K562 (cell line): ENCODE measurements around the gene TMCO4. TPM values are rescaled to one million over a fixed set of nuclear protein-coding genes. Genes with fewer than 3 reads are reported as not detected.

Experiments used
- ATAC-seq: fragments of 200-7000 bp; cut with Tn5 transposase; 3 replicates; pipeline ENCODE4 v1.9.1; 2020; ENCODE audit warnings: moderate library complexity
- BruUV-seq: library from RNA; stranded (reverse); fragments of 400-500 nt; replicated peaks from 2 replicates; lab custom pipeline; 2021; lab: Mats Ljungman, UMichigan
- CTCF ChIA-PET: fragments of 300-600 bp; formaldehyde crosslinking; extraction: SDS; loops from one replicate; lab custom pipeline; 2021; ENCODE audit warnings: low intra/inter-chr PET ratio; lab: Yijun Ruan, JAX
- POLR2A ChIA-PET: fragments of 300-600, 350-650 bp; sonication (Branson Sonifier 250); formaldehyde crosslinking; extraction: SDS; loops from one replicate; lab custom pipeline; 2021; ENCODE audit warnings: antibody characterized with exemption, inconsistent platforms; lab: Yijun Ruan, JAX
- DNase-seq, 4 experiments: peaks; one replicate each; pipeline versions ENCODE4 v3.0.0 to v3.0.0-alpha.2; 2011 to 2018; ENCODE audit warnings: low spot score in 3 of 4, mixed read lengths in 3 of 4; ENCODE audit errors: extremely low read depth in 1 of 4
- FAIRE-seq: peaks from 2 replicates; lab custom pipeline; 2011; peaks lifted over from hg19 to GRCh38; lab: Jason Lieb, UNC
- H2AFZ ChIP-seq: 2 replicates; pipeline ENCODE4 v1.6.0; 2011; ENCODE audit warnings: low read depth, low read length, control low read depth, inconsistent platforms
- H3K27ac ChIP-seq: fragments of 200-600 bp; 3 replicates; pipeline ENCODE4 v1.8.0; 2011; ENCODE audit warnings: low read depth, mild to moderate bottlenecking, control low read depth, inconsistent platforms, low read length, moderate library complexity, mixed read lengths; ENCODE audit errors: extremely low read depth
- H3K27me3 ChIP-seq, 2 experiments: fragments of 300-600 bp in 1 of 2; 2 replicates in 1 of 2; 3 replicates in 1 of 2; pipeline versions ENCODE4 v1.6.0 to v1.8.0; 2011; ENCODE audit warnings: inconsistent platforms in 2 of 2, low read length in 2 of 2, mild to moderate bottlenecking in 1 of 2, mixed read lengths in 1 of 2, moderate library complexity in 1 of 2; ENCODE audit not compliant: control insufficient read depth in 2 of 2, insufficient read depth in 2 of 2
- H3K36me3 ChIP-seq: fragments of 300-600 bp; 3 replicates; pipeline ENCODE4 v1.8.0; 2011; ENCODE audit warnings: mild to moderate bottlenecking, low read length, inconsistent platforms; ENCODE audit not compliant: control insufficient read depth, insufficient read depth
- H3K4me1 ChIP-seq, 2 experiments: fragments of 200-600 bp in 1 of 2; replicated peaks in 1 of 2; 2 replicates in 1 of 2; 3 replicates in 1 of 2; pipeline versions ENCODE4 v1.5.1 to v1.8.0; 2011; ENCODE audit warnings: inconsistent platforms in 2 of 2, low read length in 2 of 2, mild to moderate bottlenecking in 1 of 2, mixed read lengths in 1 of 2, moderate library complexity in 1 of 2; ENCODE audit not compliant: control insufficient read depth in 2 of 2, insufficient read depth in 2 of 2
- H3K4me2 ChIP-seq: 2 replicates; pipeline ENCODE4 v1.6.1; 2011; ENCODE audit warnings: low read length, control low read depth, inconsistent platforms, mixed read lengths; ENCODE audit not compliant: insufficient read depth
- H3K4me3 ChIP-seq: fragments of 200-600 bp; sonication (generic), shearing (Covaris generic); 2 replicates; pipeline ENCODE4 v1.5.1; 2016; ENCODE audit warnings: control low read depth, inconsistent platforms
- H3K79me2 ChIP-seq: fragments of 200-600 bp; 3 replicates; pipeline ENCODE4 v1.8.0; 2011; ENCODE audit warnings: low read length, inconsistent platforms; ENCODE audit not compliant: control insufficient read depth, insufficient read depth
- H3K9ac ChIP-seq, 2 experiments: 2 replicates each; pipeline versions ENCODE4 v1.6.0 to v1.6.1; 2011; ENCODE audit warnings: low read depth in 2 of 2, low read length in 2 of 2, control low read depth in 1 of 2, inconsistent platforms in 1 of 2, mild to moderate bottlenecking in 1 of 2, mixed read lengths in 1 of 2; ENCODE audit not compliant: insufficient read depth in 1 of 2
- H3K9me1 ChIP-seq: one replicate; pipeline ENCODE4 v1.6.0; 2011; ENCODE audit warnings: inconsistent platforms, mild to moderate bottlenecking, low read length, moderate library complexity; ENCODE audit not compliant: control insufficient read depth, insufficient read depth
- H3K9me3 ChIP-seq: replicated peaks from 2 replicates; pipeline ENCODE4 v1.5.1; 2011; ENCODE audit warnings: low read depth, low read length, inconsistent platforms; ENCODE audit not compliant: control insufficient read depth, insufficient read depth
- H4K20me1 ChIP-seq: replicated peaks from 2 replicates; pipeline ENCODE4 v1.6.1; 2011; ENCODE audit warnings: low read length, inconsistent platforms, mixed read lengths; ENCODE audit not compliant: control insufficient read depth, insufficient read depth
- BCL6 ChIP-seq: fragments of 250-450 bp; sonication (Bioruptor Pico); IDR thresholded peaks from 2 replicates; pipeline ENCODE4 v1.4.0; 2020
- DACH1 ChIP-seq: fragments of 450-650 bp; IDR thresholded peaks from 2 replicates; pipeline ENCODE4 v1.6.1; 2018; ENCODE audit not compliant: partially characterized antibody
- KAT8 ChIP-seq: fragments of 450-650 bp; IDR thresholded peaks from 2 replicates; pipeline ENCODE4 v1.6.1; 2016; ENCODE audit warnings: low read depth, mild to moderate bottlenecking
- MNT ChIP-seq, 2 experiments: fragments of 450-650 bp; conservative IDR thresholded peaks; 2 replicates each; pipeline ENCODE4 v1.6.1; 2017; ENCODE audit warnings: mild to moderate bottlenecking in 2 of 2, moderate library complexity in 2 of 2
- RB1 ChIP-seq: fragments of 450-650 bp; IDR thresholded peaks from 2 replicates; pipeline ENCODE4 v1.6.1; 2017; ENCODE audit warnings: low read depth, mild to moderate bottlenecking
- TSHZ1 ChIP-seq: fragments of 250-450 bp; sonication (Bioruptor Pico); IDR thresholded peaks from 2 replicates; pipeline ENCODE4 v1.4.0; 2020; ENCODE audit warnings: mild to moderate bottlenecking, moderate library complexity
- WGBS: fragments of 100-300 bp; shearing (Covaris generic); methylation state at CpG from one replicate; pipeline ENCODE4 v1.1.6; 2016; ENCODE audit warnings: low coverage, mixed read lengths; ENCODE audit not compliant: insufficient coverage; ENCODE audit errors: missing lambda C conversion rate; 5-methylcytosine and 5-hydroxymethylcytosine counted together
- in situ Hi-C: fragments of 300-500 bp; cut with MboI; formaldehyde crosslinking; loops from 4 replicates; pipeline ENCODE4 v1.15.0; 2018; ENCODE audit warnings: inconsistent platforms, mixed read lengths
- intact Hi-C: fragments of 100-400 bp; cut with micrococcal nuclease; formaldehyde crosslinking; loops from 2 replicates; pipeline ENCODE4 v1.14.2; 2022
- polyA plus RNA-seq, 8 experiments: library from polyadenylated mRNA; depleted of rRNA in 4 of 8; stranded (reverse) in 5 of 8; unstranded in 3 of 8; fragments of >200 nt; fragmentation: Nextera tagmentation in 2 of 8; fragmentation: Illumina TruSeq in 1 of 8; extraction: Ambion mirVana in 2 of 8; extraction: Trizol in 1 of 8; gene quantifications; 2 replicates each; pipeline versions ENCODE4 v1.2.1 to v1.2.3, GENCODE V29; 2011 to 2014; ENCODE audit warnings: inconsistent platforms in 1 of 8, missing spikeins in 1 of 8
- total RNA-seq, 7 experiments: library from RNA; depleted of rRNA in 6 of 7; stranded (reverse); fragments of >200 nt in 6 of 7; fragmentation: Illumina TruSeq in 2 of 7; extraction: Trizol in 2 of 7; gene quantifications; 2 replicates each; pipeline versions ENCODE4 v1.2.1 to v1.2.3, GENCODE V29; 2011 to 2021; ENCODE audit warnings: low replicate concordance in 1 of 7
- TF ChIP-seq, protein P1 (sequence below): fragments of 450-650 bp; IDR thresholded peaks from 2 replicates; pipeline ENCODE4 v1.6.1; 2016; ENCODE audit warnings: mild to moderate bottlenecking
- TF ChIP-seq, protein P2 (sequence below): sonication (generic); formaldehyde crosslinking; IDR thresholded peaks from 2 replicates; pipeline ENCODE4 v1.8.1; 2023; ENCODE audit warnings: mild to moderate bottlenecking, missing genetic modification reagents

The TMCO4 gene
- total and polyA plus RNA-seq, 9 of the 15 experiments (the other 6 are each of a cell fraction or from before 2014, with no cell fraction given) = 0.06 to 2.1 (median 1.2) TPM

- TF ChIP-seq, protein P1, sequence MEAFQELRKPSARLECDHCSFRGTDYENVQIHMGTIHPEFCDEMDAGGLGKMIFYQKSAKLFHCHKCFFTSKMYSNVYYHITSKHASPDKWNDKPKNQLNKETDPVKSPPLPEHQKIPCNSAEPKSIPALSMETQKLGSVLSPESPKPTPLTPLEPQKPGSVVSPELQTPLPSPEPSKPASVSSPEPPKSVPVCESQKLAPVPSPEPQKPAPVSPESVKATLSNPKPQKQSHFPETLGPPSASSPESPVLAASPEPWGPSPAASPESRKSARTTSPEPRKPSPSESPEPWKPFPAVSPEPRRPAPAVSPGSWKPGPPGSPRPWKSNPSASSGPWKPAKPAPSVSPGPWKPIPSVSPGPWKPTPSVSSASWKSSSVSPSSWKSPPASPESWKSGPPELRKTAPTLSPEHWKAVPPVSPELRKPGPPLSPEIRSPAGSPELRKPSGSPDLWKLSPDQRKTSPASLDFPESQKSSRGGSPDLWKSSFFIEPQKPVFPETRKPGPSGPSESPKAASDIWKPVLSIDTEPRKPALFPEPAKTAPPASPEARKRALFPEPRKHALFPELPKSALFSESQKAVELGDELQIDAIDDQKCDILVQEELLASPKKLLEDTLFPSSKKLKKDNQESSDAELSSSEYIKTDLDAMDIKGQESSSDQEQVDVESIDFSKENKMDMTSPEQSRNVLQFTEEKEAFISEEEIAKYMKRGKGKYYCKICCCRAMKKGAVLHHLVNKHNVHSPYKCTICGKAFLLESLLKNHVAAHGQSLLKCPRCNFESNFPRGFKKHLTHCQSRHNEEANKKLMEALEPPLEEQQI = no peak
Observed at GRCh38 chr1:19654386-19654785, 145.3 kb downstream of the TMCO4 start (continued).

GRCh38 chr1:19651141-19651737 is 148.5 kb downstream of the TMCO4 start:
- H3K4me3 ChIP-seq = no peak overlapping the region
- no peaks in the 10 kb centered on the region for H3K9me1 ChIP-seq
- no peaks in the 10 kb centered on the region for H3K9me3 ChIP-seq
- FAIRE-seq (peak; percentile 90), ATAC-seq (peak; percentile 93), DNase-seq (peak; percentile 81 to 94 (median 84))
- ChIA-PET POLR2A (interaction anchor here (0.5 to 1.1 kb wide), 8 partner anchors 11 to 697 kb away, joined by 3 to 5 read pairs (median 3); partner anchors contain the start of genes AKR7A2, EMC1, MRTO4 and SLC66A1), CTCF (interaction anchor here (0.6 to 2.7 kb wide), 10 partner anchors 185 to 767 kb away, joined by 3 to 29 read pairs (median 6); no protein-coding TSS in a partner anchor)
- H3K9ac ChIP-seq = peak overlapping the region; percentile 23 to 35; a peak in 3 of 4 replicates
- intact Hi-C loops = loop anchor here (1.0 to 10.0 kb wide), 4 partner anchors 260 to 746 kb away; partner anchors contain the start of genes ALDH4A1, EMC1 and MRTO4
- H3K27ac ChIP-seq = no peak overlapping the region
- no TSS peak for BruUV-seq
- H3K4me2 ChIP-seq = peak overlapping the region; percentile 59; the same call in 1 of the 2 replicates
- H2AFZ ChIP-seq = peak overlapping the region; percentile 86
- 3% methylated on average over 11 of the region's 11 CpGs for WGBS
- peaks cover 3% of the 10 kb centered on the region; the same call in 1 of the 2 replicates for H4K20me1 ChIP-seq
- no peaks in the 10 kb centered on the region for H3K79me2 ChIP-seq
- in situ Hi-C loops = loop anchor here (5.0 to 25.0 kb wide), 6 partner anchors 309 to 1039 kb away; no protein-coding TSS in a partner anchor
- H3K27me3 ChIP-seq = peaks cover 0 to 10% of the 10 kb centered on the region in 2 experiments; a peak in 2 of 5 replicates
- H3K36me3 ChIP-seq = no peaks in the 10 kb centered on the region
- peaks cover 15 to 23% of the 10 kb centered on the region in 2 experiments; a peak in 4 of 5 replicates for H3K4me1 ChIP-seq
- no peak for TF ChIP-seq BCL6
- 0 out of 4 replicates have a peak, but pooled peaks of 1 of the 2 experiments have one; percentile 19 for TF ChIP-seq MNT (conservative IDR thresholded peaks at IDR 0.05)
- TF ChIP-seq, protein P2, sequence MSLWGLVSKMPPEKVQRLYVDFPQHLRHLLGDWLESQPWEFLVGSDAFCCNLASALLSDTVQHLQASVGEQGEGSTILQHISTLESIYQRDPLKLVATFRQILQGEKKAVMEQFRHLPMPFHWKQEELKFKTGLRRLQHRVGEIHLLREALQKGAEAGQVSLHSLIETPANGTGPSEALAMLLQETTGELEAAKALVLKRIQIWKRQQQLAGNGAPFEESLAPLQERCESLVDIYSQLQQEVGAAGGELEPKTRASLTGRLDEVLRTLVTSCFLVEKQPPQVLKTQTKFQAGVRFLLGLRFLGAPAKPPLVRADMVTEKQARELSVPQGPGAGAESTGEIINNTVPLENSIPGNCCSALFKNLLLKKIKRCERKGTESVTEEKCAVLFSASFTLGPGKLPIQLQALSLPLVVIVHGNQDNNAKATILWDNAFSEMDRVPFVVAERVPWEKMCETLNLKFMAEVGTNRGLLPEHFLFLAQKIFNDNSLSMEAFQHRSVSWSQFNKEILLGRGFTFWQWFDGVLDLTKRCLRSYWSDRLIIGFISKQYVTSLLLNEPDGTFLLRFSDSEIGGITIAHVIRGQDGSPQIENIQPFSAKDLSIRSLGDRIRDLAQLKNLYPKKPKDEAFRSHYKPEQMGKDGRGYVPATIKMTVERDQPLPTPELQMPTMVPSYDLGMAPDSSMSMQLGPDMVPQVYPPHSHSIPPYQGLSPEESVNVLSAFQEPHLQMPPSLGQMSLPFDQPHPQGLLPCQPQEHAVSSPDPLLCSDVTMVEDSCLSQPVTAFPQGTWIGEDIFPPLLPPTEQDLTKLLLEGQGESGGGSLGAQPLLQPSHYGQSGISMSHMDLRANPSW (CRISPR knock-in tag) = no peak
- TF ChIP-seq TSHZ1 (CRISPR knock-in tag) = no peak
- TF ChIP-seq DACH1 = peak; percentile 59
- TF ChIP-seq KAT8 = no peak
- peak; percentile 77; the same call in 1 of the 2 replicates for TF ChIP-seq RB1
